K562 (cell line): ENCODE results near the gene NBPF4. TPM values are rescaled to one million over a fixed set of nuclear protein-coding genes. Genes with fewer than 3 reads are reported as not detected.
A peak's percentile ranks its signal among the peaks of the same experiment; 100 is the strongest.
"Not testable (repeated sequence)": the region's sequence is repeated elsewhere in the genome, so short reads cannot be mapped to it uniquely, and the experiment has no call there.

Experiments
- ATAC-seq: fragments of 200-7000 bp; cut with Tn5 transposase; 3 replicates; pipeline ENCODE4 v1.9.1; 2020; ENCODE audit warnings: moderate library complexity
- BruUV-seq: library from RNA; stranded (reverse); fragments of 400-500 nt; replicated peaks from 2 replicates; lab custom pipeline; 2021; lab: Mats Ljungman, UMichigan
- CTCF ChIA-PET: fragments of 300-600 bp; formaldehyde crosslinking; extraction: SDS; loops from one replicate; lab custom pipeline; 2021; ENCODE audit warnings: low intra/inter-chr PET ratio; lab: Yijun Ruan, JAX
- POLR2A ChIA-PET: fragments of 300-600, 350-650 bp; sonication (Branson Sonifier 250); formaldehyde crosslinking; extraction: SDS; loops from one replicate; lab custom pipeline; 2021; ENCODE audit warnings: antibody characterized with exemption, inconsistent platforms; lab: Yijun Ruan, JAX
- DNase-seq, 4 experiments: peaks; one replicate each; pipeline versions ENCODE4 v3.0.0 to v3.0.0-alpha.2; 2011 to 2018; ENCODE audit warnings: low spot score in 3 of 4, mixed read lengths in 3 of 4; ENCODE audit errors: extremely low read depth in 1 of 4
- FAIRE-seq: peaks from 2 replicates; lab custom pipeline; 2011; peaks lifted over from hg19 to GRCh38; lab: Jason Lieb, UNC
- H2AFZ ChIP-seq: 2 replicates; pipeline ENCODE4 v1.6.0; 2011; ENCODE audit warnings: low read depth, low read length, control low read depth, inconsistent platforms
- H3K27ac ChIP-seq: fragments of 200-600 bp; 3 replicates; pipeline ENCODE4 v1.8.0; 2011; ENCODE audit warnings: low read depth, mild to moderate bottlenecking, control low read depth, inconsistent platforms, low read length, moderate library complexity, mixed read lengths; ENCODE audit errors: extremely low read depth
- H3K27me3 ChIP-seq, 2 experiments: fragments of 300-600 bp in 1 of 2; 2 replicates in 1 of 2; 3 replicates in 1 of 2; pipeline versions ENCODE4 v1.6.0 to v1.8.0; 2011; ENCODE audit warnings: inconsistent platforms in 2 of 2, low read length in 2 of 2, mild to moderate bottlenecking in 1 of 2, mixed read lengths in 1 of 2, moderate library complexity in 1 of 2; ENCODE audit not compliant: control insufficient read depth in 2 of 2, insufficient read depth in 2 of 2
- H3K36me3 ChIP-seq: fragments of 300-600 bp; 3 replicates; pipeline ENCODE4 v1.8.0; 2011; ENCODE audit warnings: mild to moderate bottlenecking, low read length, inconsistent platforms; ENCODE audit not compliant: control insufficient read depth, insufficient read depth
- H3K4me1 ChIP-seq, 2 experiments: fragments of 200-600 bp in 1 of 2; replicated peaks in 1 of 2; 2 replicates in 1 of 2; 3 replicates in 1 of 2; pipeline versions ENCODE4 v1.5.1 to v1.8.0; 2011; ENCODE audit warnings: inconsistent platforms in 2 of 2, low read length in 2 of 2, mild to moderate bottlenecking in 1 of 2, mixed read lengths in 1 of 2, moderate library complexity in 1 of 2; ENCODE audit not compliant: control insufficient read depth in 2 of 2, insufficient read depth in 2 of 2
- H3K4me2 ChIP-seq: 2 replicates; pipeline ENCODE4 v1.6.1; 2011; ENCODE audit warnings: low read length, control low read depth, inconsistent platforms, mixed read lengths; ENCODE audit not compliant: insufficient read depth
- H3K4me3 ChIP-seq: fragments of 200-600 bp; sonication (generic), shearing (Covaris generic); 2 replicates; pipeline ENCODE4 v1.5.1; 2016; ENCODE audit warnings: control low read depth, inconsistent platforms
- H3K79me2 ChIP-seq: fragments of 200-600 bp; 3 replicates; pipeline ENCODE4 v1.8.0; 2011; ENCODE audit warnings: low read length, inconsistent platforms; ENCODE audit not compliant: control insufficient read depth, insufficient read depth
- H3K9ac ChIP-seq, 2 experiments: 2 replicates each; pipeline versions ENCODE4 v1.6.0 to v1.6.1; 2011; ENCODE audit warnings: low read depth in 2 of 2, low read length in 2 of 2, control low read depth in 1 of 2, inconsistent platforms in 1 of 2, mild to moderate bottlenecking in 1 of 2, mixed read lengths in 1 of 2; ENCODE audit not compliant: insufficient read depth in 1 of 2
- H3K9me1 ChIP-seq: one replicate; pipeline ENCODE4 v1.6.0; 2011; ENCODE audit warnings: inconsistent platforms, mild to moderate bottlenecking, low read length, moderate library complexity; ENCODE audit not compliant: control insufficient read depth, insufficient read depth
- H3K9me3 ChIP-seq: replicated peaks from 2 replicates; pipeline ENCODE4 v1.5.1; 2011; ENCODE audit warnings: low read depth, low read length, inconsistent platforms; ENCODE audit not compliant: control insufficient read depth, insufficient read depth
- H4K20me1 ChIP-seq: replicated peaks from 2 replicates; pipeline ENCODE4 v1.6.1; 2011; ENCODE audit warnings: low read length, inconsistent platforms, mixed read lengths; ENCODE audit not compliant: control insufficient read depth, insufficient read depth
- WGBS: fragments of 100-300 bp; shearing (Covaris generic); methylation state at CpG from one replicate; pipeline ENCODE4 v1.1.6; 2016; ENCODE audit warnings: low coverage, mixed read lengths; ENCODE audit not compliant: insufficient coverage; ENCODE audit errors: missing lambda C conversion rate; 5-methylcytosine and 5-hydroxymethylcytosine counted together
- in situ Hi-C: fragments of 300-500 bp; cut with MboI; formaldehyde crosslinking; loops from 4 replicates; pipeline ENCODE4 v1.15.0; 2018; ENCODE audit warnings: inconsistent platforms, mixed read lengths
- intact Hi-C: fragments of 100-400 bp; cut with micrococcal nuclease; formaldehyde crosslinking; loops from 2 replicates; pipeline ENCODE4 v1.14.2; 2022
- polyA plus RNA-seq, 8 experiments: library from polyadenylated mRNA; depleted of rRNA in 4 of 8; stranded (reverse) in 5 of 8; unstranded in 3 of 8; fragments of >200 nt; fragmentation: Nextera tagmentation in 2 of 8; fragmentation: Illumina TruSeq in 1 of 8; extraction: Ambion mirVana in 2 of 8; extraction: Trizol in 1 of 8; gene quantifications; 2 replicates each; pipeline versions ENCODE4 v1.2.1 to v1.2.3, GENCODE V29; 2011 to 2014; ENCODE audit warnings: inconsistent platforms in 1 of 8, missing spikeins in 1 of 8
- total RNA-seq, 7 experiments: library from RNA; depleted of rRNA in 6 of 7; stranded (reverse); fragments of >200 nt in 6 of 7; fragmentation: Illumina TruSeq in 2 of 7; extraction: Trizol in 2 of 7; gene quantifications; 2 replicates each; pipeline versions ENCODE4 v1.2.1 to v1.2.3, GENCODE V29; 2011 to 2021; ENCODE audit warnings: low replicate concordance in 1 of 7

NBPF4 gene
- total and polyA plus RNA-seq, 9 of the 15 experiments (the other 6 are each of a cell fraction or from before 2014, with no cell fraction given) = 3.6 to 10.4 (median 5.9) TPM

DNA sequence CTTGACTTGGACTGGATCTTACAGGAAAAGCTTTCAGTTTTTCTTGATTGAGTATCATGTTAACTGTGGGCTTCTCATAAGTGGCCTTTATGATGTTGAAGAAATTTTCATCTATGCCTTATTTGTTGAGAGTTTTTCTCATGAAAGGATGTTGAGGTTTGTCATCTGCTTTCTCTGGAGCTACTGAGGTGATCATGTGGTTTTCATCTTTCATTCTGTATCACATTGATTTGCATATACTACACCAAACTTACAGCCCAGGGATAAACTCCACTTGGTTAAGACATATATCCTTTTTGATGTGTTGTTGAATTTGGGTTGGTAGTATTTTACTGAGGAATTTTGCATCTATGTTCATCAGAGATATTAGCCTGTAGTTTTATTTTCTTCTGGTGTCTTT, 11.6 kb upstream of the NBPF4 start:
- intact Hi-C loops, H3K36me3 ChIP-seq, FAIRE-seq, ATAC-seq, H3K4me3 ChIP-seq, H2AFZ ChIP-seq, POLR2A ChIA-PET, H3K79me2 ChIP-seq, H3K27me3 ChIP-seq, H4K20me1 ChIP-seq, BruUV-seq, H3K27ac ChIP-seq, CTCF ChIA-PET, H3K9me3 ChIP-seq, in situ Hi-C loops, H3K9ac ChIP-seq, H3K4me2 ChIP-seq, DNase-seq, H3K9me1 ChIP-seq, H3K4me1 ChIP-seq: not testable (repeated sequence)

GRCh38 chr1:108239426-108239825, 4.5 kb downstream of the NBPF4 start:
- POLR2A ChIA-PET, H3K9me3 ChIP-seq, H3K9me1 ChIP-seq, H3K9ac ChIP-seq, FAIRE-seq, intact Hi-C loops, H4K20me1 ChIP-seq, H3K36me3 ChIP-seq, H3K27me3 ChIP-seq, DNase-seq, H3K4me2 ChIP-seq, CTCF ChIA-PET, H3K4me3 ChIP-seq, H3K27ac ChIP-seq, BruUV-seq, H3K79me2 ChIP-seq, H3K4me1 ChIP-seq, ATAC-seq, in situ Hi-C loops, H2AFZ ChIP-seq: not testable (repeated sequence)
- no CpG with 5 or more reads among the region's 2 CpGs for WGBS

- H3K79me2 ChIP-seq, H3K27ac ChIP-seq, H3K36me3 ChIP-seq, H3K4me1 ChIP-seq, H3K27me3 ChIP-seq, H3K9ac ChIP-seq, H3K9me1 ChIP-seq, H3K4me2 ChIP-seq, DNase-seq, CTCF ChIA-PET, BruUV-seq, in situ Hi-C loops, POLR2A ChIA-PET, H2AFZ ChIP-seq, H3K4me3 ChIP-seq, intact Hi-C loops, H4K20me1 ChIP-seq, FAIRE-seq, H3K9me3 ChIP-seq: not testable (repeated sequence)
- WGBS = no CpG with 5 or more reads among the region's 2 CpGs
- peak; percentile 85 for ATAC-seq
Observed at GRCh38 chr1:108235308-108235707, 8.6 kb downstream of the NBPF4 start.

DNA sequence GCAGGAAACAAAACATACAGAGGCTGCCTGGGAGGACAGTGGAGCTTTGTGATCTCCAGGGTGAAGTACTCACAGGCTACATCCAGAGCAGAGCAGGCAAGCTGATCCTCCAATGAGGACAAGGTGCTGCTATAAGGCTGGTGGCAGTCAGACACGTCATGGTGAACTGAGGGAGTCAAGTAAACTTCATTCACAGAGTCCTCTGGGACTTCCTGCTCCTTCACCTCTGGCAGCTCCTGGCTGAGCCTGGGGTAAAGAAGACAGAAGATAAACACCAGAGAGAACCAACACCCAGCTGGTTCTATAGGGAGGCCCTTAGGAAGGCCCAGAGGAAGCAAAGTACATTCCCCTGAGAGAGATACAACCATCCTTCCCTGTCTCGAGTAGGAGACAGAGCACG, 11.7 kb downstream of the NBPF4 start:
- BruUV-seq, H3K9ac ChIP-seq, H3K4me3 ChIP-seq, FAIRE-seq, POLR2A ChIA-PET, H3K4me2 ChIP-seq, H2AFZ ChIP-seq, H3K27me3 ChIP-seq, H4K20me1 ChIP-seq, H3K9me1 ChIP-seq, H3K4me1 ChIP-seq, H3K9me3 ChIP-seq, H3K79me2 ChIP-seq, H3K36me3 ChIP-seq, in situ Hi-C loops, ATAC-seq, CTCF ChIA-PET, intact Hi-C loops, DNase-seq, H3K27ac ChIP-seq: not testable (repeated sequence)
- no CpG with 5 or more reads among the region's 3 CpGs for WGBS
